Measurements from ENCODE around the gene CCDC102A. TPM values are rescaled to one million over a fixed set of nuclear protein-coding genes. Genes with fewer than 3 reads are reported as not detected.

CCDC102A gene
- total RNA-seq, 4 donors from 2014 or later = 3.5 to 9.8 (median 7.8) TPM

GRCh38 chr16:57541754-57542435 is 5.5 kb upstream of the CCDC102A start:
- TF ChIP-seq, protein P1, sequence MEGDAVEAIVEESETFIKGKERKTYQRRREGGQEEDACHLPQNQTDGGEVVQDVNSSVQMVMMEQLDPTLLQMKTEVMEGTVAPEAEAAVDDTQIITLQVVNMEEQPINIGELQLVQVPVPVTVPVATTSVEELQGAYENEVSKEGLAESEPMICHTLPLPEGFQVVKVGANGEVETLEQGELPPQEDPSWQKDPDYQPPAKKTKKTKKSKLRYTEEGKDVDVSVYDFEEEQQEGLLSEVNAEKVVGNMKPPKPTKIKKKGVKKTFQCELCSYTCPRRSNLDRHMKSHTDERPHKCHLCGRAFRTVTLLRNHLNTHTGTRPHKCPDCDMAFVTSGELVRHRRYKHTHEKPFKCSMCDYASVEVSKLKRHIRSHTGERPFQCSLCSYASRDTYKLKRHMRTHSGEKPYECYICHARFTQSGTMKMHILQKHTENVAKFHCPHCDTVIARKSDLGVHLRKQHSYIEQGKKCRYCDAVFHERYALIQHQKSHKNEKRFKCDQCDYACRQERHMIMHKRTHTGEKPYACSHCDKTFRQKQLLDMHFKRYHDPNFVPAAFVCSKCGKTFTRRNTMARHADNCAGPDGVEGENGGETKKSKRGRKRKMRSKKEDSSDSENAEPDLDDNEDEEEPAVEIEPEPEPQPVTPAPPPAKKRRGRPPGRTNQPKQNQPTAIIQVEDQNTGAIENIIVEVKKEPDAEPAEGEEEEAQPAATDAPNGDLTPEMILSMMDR (IDR thresholded peaks at IDR 0.05) = no peak
- peak; percentile 2 for DNase-seq (ENCODE audit: low spot score)
- ATAC-seq (ENCODE audit: low FRiP score) = no peak

DNA sequence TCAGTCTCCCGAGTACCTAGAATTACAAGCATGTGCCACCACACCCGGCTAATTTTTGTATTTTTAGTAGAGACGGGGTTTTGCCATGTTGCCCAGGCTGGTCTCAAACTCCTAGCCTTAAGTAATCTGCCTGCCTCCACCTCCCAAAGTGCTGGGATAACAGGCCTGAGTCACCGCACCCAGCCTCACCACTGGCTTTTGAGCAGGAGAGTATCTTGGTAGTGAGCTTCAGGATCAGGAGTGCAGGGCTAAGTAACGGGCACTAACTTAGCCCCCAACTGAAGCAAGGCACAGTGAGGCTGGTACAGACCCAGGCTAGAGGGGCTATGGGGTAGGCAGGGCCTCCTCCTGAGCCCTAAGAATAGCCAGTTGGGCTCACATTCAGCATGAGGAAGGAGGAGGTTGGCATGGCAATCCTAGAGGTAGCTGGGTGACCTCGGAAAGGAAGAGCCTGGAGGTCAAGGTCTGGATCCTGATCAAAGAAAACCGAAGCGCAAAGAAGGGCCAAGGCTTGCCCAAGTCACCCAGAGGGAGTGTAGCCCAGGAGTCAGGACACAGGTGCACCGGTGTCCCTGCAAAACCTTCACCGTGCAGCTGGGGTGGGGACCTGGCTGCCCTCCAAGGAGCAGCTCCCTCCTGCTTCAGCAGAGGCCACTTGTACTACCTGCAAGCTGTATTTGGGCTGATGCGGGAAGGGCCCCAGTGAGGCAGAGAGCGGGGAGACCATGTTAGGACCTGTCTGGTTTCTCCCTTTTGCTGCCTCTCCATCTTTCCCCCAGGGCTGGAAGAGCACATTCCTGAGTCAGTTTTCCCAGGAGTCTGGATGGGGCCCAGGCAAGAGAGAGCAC is 4.8 kb upstream of the CCDC102A start:
- ATAC-seq (ENCODE audit: low FRiP score) = no peak
- peak; percentile 12 for DNase-seq (ENCODE audit: low spot score)
- TF ChIP-seq, protein P1 (IDR thresholded peaks at IDR 0.05) = no peak

GRCh38 chr16:57540387-57540786 is 4.0 kb upstream of the CCDC102A start:
- ATAC-seq (ENCODE audit: low FRiP score) = no peak
- no peak for DNase-seq (ENCODE audit: low spot score)
- TF ChIP-seq, protein P1 (IDR thresholded peaks at IDR 0.05) = no peak

- DNase-seq (ENCODE audit: low spot score) (no peak), ATAC-seq (ENCODE audit: low FRiP score) (no peak)
- TF ChIP-seq, protein P1 (IDR thresholded peaks at IDR 0.05) = no peak
Observed at GRCh38 chr16:57539072-57539796, 2.9 kb upstream of the CCDC102A start.

GRCh38 chr16:57538235-57538721 is 1.9 kb upstream of the CCDC102A start:
- TF ChIP-seq, protein P1 (IDR thresholded peaks at IDR 0.05) = no peak
- ATAC-seq (ENCODE audit: low FRiP score) = no peak
- peak; percentile 14 for DNase-seq (ENCODE audit: low spot score)

DNA sequence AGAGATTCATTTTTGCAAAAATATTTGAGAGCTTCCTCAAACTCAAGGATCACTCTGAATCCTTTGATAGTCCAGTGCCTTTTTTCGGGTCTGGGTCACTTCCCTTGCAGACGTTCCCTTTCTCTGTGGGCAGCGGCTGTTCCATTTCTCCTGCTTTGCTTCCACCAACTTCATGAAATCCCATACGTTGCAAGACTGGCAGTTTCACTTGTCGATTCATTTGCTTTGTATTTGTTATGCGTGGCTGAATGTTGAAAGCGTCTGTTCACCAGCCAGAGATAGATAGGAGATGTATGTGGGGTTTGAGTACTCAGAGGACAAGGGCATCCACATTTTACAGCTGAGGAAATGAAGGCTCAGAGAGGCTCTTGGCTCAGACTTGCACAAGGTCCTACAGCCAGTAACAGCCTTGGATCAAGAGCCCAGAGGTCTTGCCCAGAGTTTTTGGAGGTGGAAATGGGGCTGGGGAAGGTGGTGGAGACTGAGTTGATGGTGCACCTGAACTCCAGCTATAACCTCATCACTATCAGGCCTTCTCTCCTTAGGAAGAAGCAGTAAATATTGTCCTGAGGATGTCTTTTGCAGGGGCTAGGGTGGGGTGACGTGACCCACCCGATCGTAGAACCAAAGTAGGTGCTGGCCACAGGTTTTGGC is 1.3 kb upstream of the CCDC102A start:
- DNase-seq (ENCODE audit: low spot score) (peak; percentile 2), ATAC-seq (ENCODE audit: low FRiP score) (no peak)
- TF ChIP-seq, protein P1 (IDR thresholded peaks at IDR 0.05) = no peak

Data from omental fat pad (tissue), 4 donors.